ENCODE measurements around the gene ITPR1. TPM values are rescaled to one million over a fixed set of nuclear protein-coding genes. Genes with fewer than 3 reads are reported as not detected.
A peak's percentile ranks its signal among the peaks of the same experiment; 100 is the strongest.

ITPR1 gene
- total RNA-seq, 4 donors from 2014 or later, result 184 to 305 (median 218) TPM

DNA sequence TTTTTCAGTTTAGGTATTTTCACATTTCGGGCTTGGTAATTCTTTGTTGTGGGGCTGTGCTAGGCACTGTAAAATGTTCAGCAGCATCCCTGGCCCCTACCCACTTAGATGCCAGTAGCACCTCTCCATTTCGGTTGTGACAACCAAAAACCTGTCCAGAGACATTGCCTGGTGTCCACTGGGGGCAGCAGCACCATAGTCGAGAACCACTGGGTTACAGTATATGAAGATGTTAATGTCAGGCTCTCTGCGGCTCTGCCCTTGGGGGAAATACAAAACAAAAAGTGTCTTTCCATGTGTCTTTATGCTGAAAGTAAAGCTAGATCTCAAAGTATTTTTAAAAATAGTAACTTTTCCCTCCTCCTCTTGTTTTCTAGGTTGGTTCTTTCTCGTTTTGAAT is 177.2 kb downstream of the ITPR1 start:
- H3K4me1 ChIP-seq, result peaks cover 0 to 33% (median 6%) of the 10 kb centered on the region in 3 donors
- no peaks in the 10 kb centered on the region for H3K9me3 ChIP-seq
- ATAC-seq, result no peak
- peaks cover 8 to 81% of the 10 kb centered on the region in 2 donors for H3K36me3 ChIP-seq
- H3K27ac ChIP-seq, result peak overlapping the region in 2 of 4 donors; percentile 1 to 48
- no peaks in the 10 kb centered on the region for H3K27me3 ChIP-seq
- WGBS, 2 donors (ENCODE audit: low coverage in 1 of 2), result 61 to 73% methylated on average over 2 to 5 of the region's 5 CpGs
- H3K4me3 ChIP-seq, result no peak overlapping the region
- TF ChIP-seq, protein P1, sequence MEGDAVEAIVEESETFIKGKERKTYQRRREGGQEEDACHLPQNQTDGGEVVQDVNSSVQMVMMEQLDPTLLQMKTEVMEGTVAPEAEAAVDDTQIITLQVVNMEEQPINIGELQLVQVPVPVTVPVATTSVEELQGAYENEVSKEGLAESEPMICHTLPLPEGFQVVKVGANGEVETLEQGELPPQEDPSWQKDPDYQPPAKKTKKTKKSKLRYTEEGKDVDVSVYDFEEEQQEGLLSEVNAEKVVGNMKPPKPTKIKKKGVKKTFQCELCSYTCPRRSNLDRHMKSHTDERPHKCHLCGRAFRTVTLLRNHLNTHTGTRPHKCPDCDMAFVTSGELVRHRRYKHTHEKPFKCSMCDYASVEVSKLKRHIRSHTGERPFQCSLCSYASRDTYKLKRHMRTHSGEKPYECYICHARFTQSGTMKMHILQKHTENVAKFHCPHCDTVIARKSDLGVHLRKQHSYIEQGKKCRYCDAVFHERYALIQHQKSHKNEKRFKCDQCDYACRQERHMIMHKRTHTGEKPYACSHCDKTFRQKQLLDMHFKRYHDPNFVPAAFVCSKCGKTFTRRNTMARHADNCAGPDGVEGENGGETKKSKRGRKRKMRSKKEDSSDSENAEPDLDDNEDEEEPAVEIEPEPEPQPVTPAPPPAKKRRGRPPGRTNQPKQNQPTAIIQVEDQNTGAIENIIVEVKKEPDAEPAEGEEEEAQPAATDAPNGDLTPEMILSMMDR (IDR thresholded peaks at IDR 0.05), result peak in 2 of 4 experiments; percentile 24 to 35
- TF ChIP-seq EP300 (IDR thresholded peaks at IDR 0.05) (no peak), POLR2AphosphoS5 (IDR thresholded peaks at IDR 0.05) (no peak), POLR2A (IDR thresholded peaks at IDR 0.05) (no peak)

DNA sequence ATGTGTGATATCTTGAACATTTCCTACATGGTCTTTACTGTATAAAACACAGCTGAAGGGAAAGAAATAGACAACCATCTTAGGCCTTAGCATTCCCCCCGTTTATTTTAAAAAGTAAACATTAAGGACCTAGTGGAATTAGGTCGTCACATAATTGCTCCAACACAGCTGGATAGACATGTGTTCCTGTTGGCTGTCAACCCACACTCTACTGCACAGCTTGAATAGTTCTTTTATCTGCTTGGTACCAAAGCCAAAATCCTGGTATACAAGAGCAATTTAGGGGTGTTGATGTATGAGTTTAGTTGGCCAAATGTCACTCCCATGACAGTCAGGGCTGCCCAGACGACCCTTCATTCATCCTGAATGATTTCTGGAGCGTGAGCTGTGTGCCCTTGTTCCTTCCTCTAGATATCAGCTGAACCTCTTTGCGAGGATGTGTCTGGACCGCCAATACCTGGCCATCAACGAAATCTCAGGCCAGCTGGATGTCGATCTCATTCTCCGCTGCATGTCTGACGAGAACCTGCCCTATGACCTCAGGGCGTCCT is 179.7 kb downstream of the ITPR1 start:
- peak overlapping the region; percentile 13 to 76 (median 67) for H3K27ac ChIP-seq
- no peak for TF ChIP-seq POLR2A (IDR thresholded peaks at IDR 0.05)
- TF ChIP-seq POLR2AphosphoS5 (IDR thresholded peaks at IDR 0.05), result no peak
- TF ChIP-seq, protein P1 (IDR thresholded peaks at IDR 0.05), result no peak
- TF ChIP-seq EP300 (IDR thresholded peaks at IDR 0.05), result no peak
- ATAC-seq, result no peak
- no peaks in the 10 kb centered on the region for H3K27me3 ChIP-seq
- no peak overlapping the region for H3K4me3 ChIP-seq
- H3K36me3 ChIP-seq, result peaks cover 8 to 75% of the 10 kb centered on the region in 2 donors
- H3K9me3 ChIP-seq, result no peaks in the 10 kb centered on the region
- H3K4me1 ChIP-seq, result peaks cover 0 to 37% (median 6%) of the 10 kb centered on the region in 3 donors
- 50 to 72% methylated on average over 6 to 11 of the region's 11 CpGs for WGBS, 2 donors (ENCODE audit: low coverage in 1 of 2)

DNA sequence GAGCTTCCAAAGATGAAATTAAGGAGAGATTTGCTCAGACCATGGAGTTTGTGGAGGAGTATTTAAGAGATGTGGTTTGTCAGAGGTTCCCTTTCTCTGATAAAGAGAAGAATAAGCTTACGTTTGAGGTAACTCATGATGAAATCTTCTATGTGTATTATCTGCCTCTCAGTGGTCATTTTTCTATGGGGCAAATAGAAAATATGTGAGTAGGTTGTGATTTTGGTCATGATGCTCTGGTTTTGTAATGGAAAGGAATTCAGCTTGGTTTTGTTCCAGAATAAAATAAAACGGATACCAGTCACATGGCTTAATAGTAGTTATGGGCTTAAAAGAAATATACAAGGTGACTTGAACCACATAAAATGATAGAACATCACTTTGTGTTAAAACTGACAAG is 181.1 kb downstream of the ITPR1 start:
- Histone ChIP-seq H3K9me3 (no peaks in the 10 kb centered on the region), H3K4me3 (no peak overlapping the region), H3K27ac (peak overlapping the region; percentile 56 to 76 (median 67)), H3K27me3 (no peaks in the 10 kb centered on the region), H3K36me3 (peaks cover 3 to 71% of the 10 kb centered on the region in 2 donors), H3K4me1 (peaks cover 0 to 43% (median 6%) of the 10 kb centered on the region in 3 donors)
- TF ChIP-seq, protein P1 (IDR thresholded peaks at IDR 0.05), result no peak
- TF ChIP-seq POLR2AphosphoS5 (IDR thresholded peaks at IDR 0.05), result no peak
- TF ChIP-seq POLR2A (IDR thresholded peaks at IDR 0.05), result no peak
- TF ChIP-seq EP300 (IDR thresholded peaks at IDR 0.05), result no peak
- 29 to 31% methylated on average over 1 to 2 of the region's 2 CpGs for WGBS, 2 donors (ENCODE audit: low coverage in 1 of 2)
- ATAC-seq, result peak; percentile 48

DNA sequence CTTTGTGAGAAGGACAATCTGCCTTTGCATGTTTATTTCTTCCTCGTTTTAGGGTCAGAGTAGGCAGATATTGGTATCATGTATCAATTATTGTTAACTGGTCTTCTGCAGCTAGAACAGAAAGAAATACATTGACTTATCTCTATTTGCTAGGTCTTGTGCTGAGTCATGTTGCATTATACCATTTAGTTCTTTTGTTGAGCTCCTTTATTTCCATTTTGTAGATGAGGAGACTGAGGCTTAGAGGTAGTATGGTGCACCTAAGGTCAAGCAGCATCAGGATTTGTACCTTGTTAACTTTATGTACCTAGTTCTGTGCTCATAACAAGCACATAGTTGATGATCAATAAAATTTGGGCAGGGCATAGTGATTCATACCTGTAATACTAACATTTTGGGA is 182.6 kb downstream of the ITPR1 start:
- Histone ChIP-seq H3K9me3 (no peaks in the 10 kb centered on the region), H3K36me3 (peaks cover 0 to 69% of the 10 kb centered on the region in 2 donors), H3K27ac (peak overlapping the region in 2 of 4 donors; percentile 71 to 76), H3K4me3 (no peak overlapping the region), H3K4me1 (peaks cover 2 to 58% (median 6%) of the 10 kb centered on the region in 3 donors), H3K27me3 (no peaks in the 10 kb centered on the region)
- WGBS, 2 donors (ENCODE audit: low coverage in 1 of 2), result 73 to 100% methylated on average over 1 of the region's 1 CpG
- ATAC-seq, result no peak
- TF ChIP-seq EP300 (IDR thresholded peaks at IDR 0.05), result no peak
- TF ChIP-seq POLR2AphosphoS5 (IDR thresholded peaks at IDR 0.05), result no peak
- TF ChIP-seq POLR2A (IDR thresholded peaks at IDR 0.05), result no peak
- TF ChIP-seq, protein P1 (IDR thresholded peaks at IDR 0.05), result no peak

DNA sequence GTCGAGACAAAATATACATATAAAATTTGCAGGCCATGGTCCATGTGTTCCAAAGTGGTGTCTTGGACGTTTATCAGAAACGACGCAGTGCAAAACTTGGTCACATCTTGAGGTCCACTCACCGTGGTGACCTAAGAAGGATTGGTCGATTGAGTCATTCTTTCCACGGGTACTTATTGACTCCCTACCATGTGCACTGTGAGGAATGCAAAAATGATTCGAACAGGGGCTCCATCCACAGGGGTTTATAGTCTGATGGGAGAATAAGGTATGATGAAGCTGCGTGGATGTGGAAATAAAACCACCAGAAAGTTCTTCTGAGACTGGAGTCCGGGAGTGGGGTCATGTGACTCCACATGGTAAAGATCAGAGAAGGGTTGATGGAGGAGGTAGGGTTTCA is 185.2 kb downstream of the ITPR1 start:
- TF ChIP-seq POLR2AphosphoS5 (IDR thresholded peaks at IDR 0.05) (no peak), EP300 (IDR thresholded peaks at IDR 0.05) (no peak), POLR2A (IDR thresholded peaks at IDR 0.05) (no peak)
- TF ChIP-seq, protein P1 (IDR thresholded peaks at IDR 0.05), result no peak
- WGBS, 2 donors (ENCODE audit: low coverage in 1 of 2), result 91 to 95% methylated on average over 6 to 10 of the region's 10 CpGs
- no peaks in the 10 kb centered on the region for H3K27me3 ChIP-seq
- H3K27ac ChIP-seq, result peak overlapping the region in 1 of 4 donors; percentile 52
- no peak for ATAC-seq
- H3K36me3 ChIP-seq, result peaks cover 0 to 75% of the 10 kb centered on the region in 2 donors
- H3K4me3 ChIP-seq, result no peak overlapping the region
- H3K9me3 ChIP-seq, result no peaks in the 10 kb centered on the region
- peaks cover 4 to 51% (median 6%) of the 10 kb centered on the region in 3 donors for H3K4me1 ChIP-seq

Measured in gastroesophageal sphincter (tissue), 4 donors.